H1 (cell line): ENCODE measurements around the gene STX4. TPM values are rescaled to one million over a fixed set of nuclear protein-coding genes. Genes with fewer than 3 reads are reported as not detected.

Experiments used
- BACH1 ChIP-seq: IDR thresholded peaks from 2 replicates; pipeline ENCODE4 v1.6.1; 2012; ENCODE audit warnings: low read length, improper control_type of control experiment
- CBX5 ChIP-seq: fragments of 300-800, 300-1000 bp; sonication (generic); IDR thresholded peaks from 2 replicates; pipeline ENCODE4 v1.7.1; 2016; ENCODE audit warnings: antibody characterized with exemption, low read length, low read depth
- EGR1 ChIP-seq: IDR thresholded peaks from 2 replicates; pipeline ENCODE4 v1.6.1; 2011; ENCODE audit warnings: low read depth, low read length, borderline replicate concordance
- FOSL1 ChIP-seq: IDR thresholded peaks from 2 replicates; pipeline ENCODE4 v1.6.1; 2011; ENCODE audit warnings: mild to moderate bottlenecking, low read depth, low read length, moderate library complexity; ENCODE audit not compliant: insufficient read depth
- GTF2F1 ChIP-seq: IDR thresholded peaks from 2 replicates; pipeline ENCODE4 v1.6.1; 2012; ENCODE audit warnings: low read depth, low read length, improper control_type of control experiment, borderline replicate concordance
- JUN ChIP-seq: IDR thresholded peaks from 2 replicates; pipeline ENCODE4 v1.6.1; 2011; ENCODE audit warnings: low read depth, mild to moderate bottlenecking, improper control_type of control experiment, low read length
- NRF1 ChIP-seq: IDR thresholded peaks from 2 replicates; pipeline ENCODE4 v1.6.1; 2011; ENCODE audit warnings: mild to moderate bottlenecking, low read depth, low read length, improper control_type of control experiment
- POLR2AphosphoS5 ChIP-seq: IDR thresholded peaks from 2 replicates; pipeline ENCODE4 v1.6.1; 2011; ENCODE audit warnings: low read depth, low read length
- RAD21 ChIP-seq, 2 experiments: IDR thresholded peaks in 1 of 2; conservative IDR thresholded peaks in 1 of 2; 2 replicates each; pipeline ENCODE4 v1.6.1; 2011; ENCODE audit warnings: low read depth in 2 of 2, low read length in 2 of 2, improper control_type of control experiment in 1 of 2, inconsistent platforms in 1 of 2, mild to moderate bottlenecking in 1 of 2, moderate library complexity in 1 of 2
- RXRA ChIP-seq: IDR thresholded peaks from 2 replicates; pipeline ENCODE4 v1.6.1; 2011; ENCODE audit warnings: low read depth, mild to moderate bottlenecking, low read length, moderate library complexity; ENCODE audit not compliant: insufficient read depth
- SIX5 ChIP-seq: IDR thresholded peaks from 2 replicates; pipeline ENCODE4 v1.6.1; 2011; ENCODE audit warnings: mild to moderate bottlenecking, low read depth, low read length
- SP1 ChIP-seq: IDR thresholded peaks from 2 replicates; pipeline ENCODE4 v1.6.1; 2011; ENCODE audit warnings: low read depth, low read length
- SP2 ChIP-seq: IDR thresholded peaks from 2 replicates; pipeline ENCODE4 v1.6.1; 2012; ENCODE audit warnings: mild to moderate bottlenecking, low read length, inconsistent platforms
- SP4 ChIP-seq: IDR thresholded peaks from 2 replicates; pipeline ENCODE4 v1.6.1; 2012; ENCODE audit warnings: low read length, inconsistent platforms
- SRF ChIP-seq: IDR thresholded peaks from 2 replicates; pipeline ENCODE4 v1.6.1; 2011; ENCODE audit warnings: mild to moderate bottlenecking, low read depth, low read length, moderate library complexity
- TAF1 ChIP-seq: IDR thresholded peaks from 2 replicates; pipeline ENCODE4 v1.6.1; 2011; ENCODE audit warnings: mild to moderate bottlenecking, low read depth, low read length
- TAF7 ChIP-seq: optimal IDR thresholded peaks from 2 replicates; pipeline ENCODE3; 2011; ENCODE audit warnings: low read depth, mild to moderate bottlenecking, inconsistent platforms, low read length, moderate library complexity, borderline replicate concordance
- TEAD4 ChIP-seq: IDR thresholded peaks from 2 replicates; pipeline ENCODE4 v1.6.1; 2012; ENCODE audit warnings: low read depth, low read length, inconsistent platforms, mixed read lengths
- polyA plus RNA-seq, 7 experiments: library from polyadenylated mRNA; depleted of rRNA in 3 of 7; stranded (reverse) in 5 of 7; unstranded in 2 of 7; fragments of >200 nt in 5 of 7; fragments of 200-250 nt in 2 of 7; gene quantifications; 1 replicate in 5 of 7; 2 replicates in 1 of 7; 4 replicates in 1 of 7; pipeline versions ENCODE4 v1.2.1 to v1.2.3, GENCODE V29; 2011 to 2013; ENCODE audit warnings: missing spikeins in 2 of 7, mixed read lengths in 2 of 7
- total RNA-seq: library from RNA; stranded (reverse); fragmentation: NEBNext Ultra II Directional; extraction: Animal tissue kit (Norgen Biotek cat#: 25700); gene quantifications from 2 replicates; pipeline ENCODE4 v1.2.1, GENCODE V29; 2021
- TF ChIP-seq, protein P1 (sequence below): IDR thresholded peaks from 2 replicates; pipeline ENCODE4 v1.6.1; 2012; ENCODE audit warnings: inconsistent platforms
- TF ChIP-seq, protein P2 (sequence below): IDR thresholded peaks from 2 replicates; pipeline ENCODE4 v1.6.1; 2012; ENCODE audit warnings: low read length, inconsistent platforms
- TF ChIP-seq, protein P3 (sequence below): IDR thresholded peaks from 2 replicates; pipeline ENCODE4 v1.6.1; 2011; ENCODE audit warnings: low read length, improper control_type of control experiment

The STX4 gene
- total and polyA plus RNA-seq, 2 of the 8 experiments (the other 6 are each of a cell fraction or from before 2014, with no cell fraction given), result 25.8 to 32.3 TPM

DNA sequence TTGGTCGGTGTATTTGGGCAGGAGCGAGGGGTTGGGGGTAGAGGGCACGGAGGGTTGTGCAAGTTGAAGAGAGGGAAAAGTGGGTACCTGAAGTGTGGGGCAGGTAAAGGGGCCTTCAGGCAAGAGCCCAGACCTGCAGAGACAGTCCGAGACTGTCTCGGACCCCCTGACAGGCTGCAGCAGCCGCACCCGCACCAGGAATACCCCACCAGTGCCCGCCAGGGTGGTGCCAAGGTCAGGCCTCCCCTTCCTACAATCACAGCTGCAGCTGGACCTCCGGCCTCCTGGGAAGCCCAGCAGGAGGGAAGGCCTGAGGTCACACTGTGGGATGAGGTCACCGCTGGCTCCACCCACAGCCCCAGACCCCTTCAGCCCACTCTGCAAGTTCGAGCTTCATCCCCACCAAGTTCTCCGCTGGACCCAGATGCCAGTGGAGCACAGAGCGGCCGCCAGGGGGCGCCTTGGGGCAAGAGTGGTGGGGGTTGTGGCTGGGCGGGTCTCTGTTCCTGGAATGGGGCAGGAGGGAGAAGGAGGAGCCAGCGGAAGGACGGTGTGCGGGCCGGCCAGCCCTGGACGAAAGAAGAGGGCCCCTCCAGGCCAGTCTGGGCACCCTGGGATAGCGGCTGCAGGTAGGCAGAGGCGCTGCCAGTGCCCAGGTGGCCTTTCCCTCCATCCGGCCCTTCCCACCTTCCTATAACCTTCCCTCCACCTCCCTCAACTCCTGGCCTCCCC, 48.5 kb upstream of the STX4 start, which contains the start of gene HSD3B7 (continued):
- no peak for TF ChIP-seq CBX5
- TF ChIP-seq TAF7, result no peak
- TF ChIP-seq EGR1, result no peak
- TF ChIP-seq, protein P1, sequence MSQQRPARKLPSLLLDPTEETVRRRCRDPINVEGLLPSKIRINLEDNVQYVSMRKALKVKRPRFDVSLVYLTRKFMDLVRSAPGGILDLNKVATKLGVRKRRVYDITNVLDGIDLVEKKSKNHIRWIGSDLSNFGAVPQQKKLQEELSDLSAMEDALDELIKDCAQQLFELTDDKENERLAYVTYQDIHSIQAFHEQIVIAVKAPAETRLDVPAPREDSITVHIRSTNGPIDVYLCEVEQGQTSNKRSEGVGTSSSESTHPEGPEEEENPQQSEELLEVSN, result no peak
- peak; percentile 79 to 84 for TF ChIP-seq RAD21 (IDR thresholded peaks at IDR 0.05 in 1 of 2, conservative IDR thresholded peaks at IDR 0.05 in 1 of 2; ENCODE audit: low read depth in 2 of 2, low read length in 2 of 2)
- TF ChIP-seq SP4, result peak; percentile 70; the same call in 1 of the 2 replicates
- no peak for TF ChIP-seq SRF
- TF ChIP-seq SP1, result 0 out of 2 replicates have a peak, but pooled peaks have one; percentile 14
- TF ChIP-seq BACH1, result peak; percentile 35; the same call in 1 of the 2 replicates
- TF ChIP-seq, protein P2, sequence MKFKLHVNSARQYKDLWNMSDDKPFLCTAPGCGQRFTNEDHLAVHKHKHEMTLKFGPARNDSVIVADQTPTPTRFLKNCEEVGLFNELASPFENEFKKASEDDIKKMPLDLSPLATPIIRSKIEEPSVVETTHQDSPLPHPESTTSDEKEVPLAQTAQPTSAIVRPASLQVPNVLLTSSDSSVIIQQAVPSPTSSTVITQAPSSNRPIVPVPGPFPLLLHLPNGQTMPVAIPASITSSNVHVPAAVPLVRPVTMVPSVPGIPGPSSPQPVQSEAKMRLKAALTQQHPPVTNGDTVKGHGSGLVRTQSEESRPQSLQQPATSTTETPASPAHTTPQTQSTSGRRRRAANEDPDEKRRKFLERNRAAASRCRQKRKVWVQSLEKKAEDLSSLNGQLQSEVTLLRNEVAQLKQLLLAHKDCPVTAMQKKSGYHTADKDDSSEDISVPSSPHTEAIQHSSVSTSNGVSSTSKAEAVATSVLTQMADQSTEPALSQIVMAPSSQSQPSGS, result peak; percentile 57; the same call in 1 of the 2 replicates
- TF ChIP-seq SP2, result no peak
- no peak for TF ChIP-seq NRF1
- TF ChIP-seq GTF2F1, result no peak
- TF ChIP-seq TAF1, result 0 out of 2 replicates have a peak, but pooled peaks have one; percentile 12
- TF ChIP-seq, protein P3, sequence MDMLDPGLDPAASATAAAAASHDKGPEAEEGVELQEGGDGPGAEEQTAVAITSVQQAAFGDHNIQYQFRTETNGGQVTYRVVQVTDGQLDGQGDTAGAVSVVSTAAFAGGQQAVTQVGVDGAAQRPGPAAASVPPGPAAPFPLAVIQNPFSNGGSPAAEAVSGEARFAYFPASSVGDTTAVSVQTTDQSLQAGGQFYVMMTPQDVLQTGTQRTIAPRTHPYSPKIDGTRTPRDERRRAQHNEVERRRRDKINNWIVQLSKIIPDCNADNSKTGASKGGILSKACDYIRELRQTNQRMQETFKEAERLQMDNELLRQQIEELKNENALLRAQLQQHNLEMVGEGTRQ, result no peak; the same call in 1 of the 2 replicates
- no peak for TF ChIP-seq SIX5
- TF ChIP-seq RXRA, result 0 out of 2 replicates have a peak, but pooled peaks have one; percentile 49
- TF ChIP-seq TEAD4, result peak; percentile 29; the same call in 1 of the 2 replicates
- no peak for TF ChIP-seq FOSL1
- no peak for TF ChIP-seq JUN
- TF ChIP-seq POLR2AphosphoS5, result 0 out of 2 replicates have a peak, but pooled peaks have one; percentile 16
